ENCODE measurements around the gene LAMB1.

DNA sequence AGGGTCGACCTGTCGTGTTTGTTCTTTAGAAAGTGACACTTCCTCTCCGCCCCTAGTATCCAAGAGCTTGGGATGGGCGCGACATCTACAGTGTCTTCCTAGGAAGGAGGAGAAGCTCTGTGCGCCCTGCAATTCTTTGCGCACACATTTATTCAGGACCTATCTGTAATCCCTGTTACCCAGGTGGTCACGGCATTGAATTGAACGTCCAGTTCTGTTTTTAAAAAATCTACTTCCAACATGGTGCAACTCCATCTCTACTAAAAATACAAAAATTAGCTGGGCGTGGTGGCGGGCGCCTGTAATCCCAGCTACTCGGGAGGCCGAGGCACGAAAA, 606 bp upstream of the LAMB1 start:
- TF ChIP-seq, protein P1, sequence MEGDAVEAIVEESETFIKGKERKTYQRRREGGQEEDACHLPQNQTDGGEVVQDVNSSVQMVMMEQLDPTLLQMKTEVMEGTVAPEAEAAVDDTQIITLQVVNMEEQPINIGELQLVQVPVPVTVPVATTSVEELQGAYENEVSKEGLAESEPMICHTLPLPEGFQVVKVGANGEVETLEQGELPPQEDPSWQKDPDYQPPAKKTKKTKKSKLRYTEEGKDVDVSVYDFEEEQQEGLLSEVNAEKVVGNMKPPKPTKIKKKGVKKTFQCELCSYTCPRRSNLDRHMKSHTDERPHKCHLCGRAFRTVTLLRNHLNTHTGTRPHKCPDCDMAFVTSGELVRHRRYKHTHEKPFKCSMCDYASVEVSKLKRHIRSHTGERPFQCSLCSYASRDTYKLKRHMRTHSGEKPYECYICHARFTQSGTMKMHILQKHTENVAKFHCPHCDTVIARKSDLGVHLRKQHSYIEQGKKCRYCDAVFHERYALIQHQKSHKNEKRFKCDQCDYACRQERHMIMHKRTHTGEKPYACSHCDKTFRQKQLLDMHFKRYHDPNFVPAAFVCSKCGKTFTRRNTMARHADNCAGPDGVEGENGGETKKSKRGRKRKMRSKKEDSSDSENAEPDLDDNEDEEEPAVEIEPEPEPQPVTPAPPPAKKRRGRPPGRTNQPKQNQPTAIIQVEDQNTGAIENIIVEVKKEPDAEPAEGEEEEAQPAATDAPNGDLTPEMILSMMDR (IDR thresholded peaks at IDR 0.05) = no peak
- no peak for TF ChIP-seq POLR2A (IDR thresholded peaks at IDR 0.05)
